ENCODE results near the gene FIGNL1.

Gene FIGNL1

DNA sequence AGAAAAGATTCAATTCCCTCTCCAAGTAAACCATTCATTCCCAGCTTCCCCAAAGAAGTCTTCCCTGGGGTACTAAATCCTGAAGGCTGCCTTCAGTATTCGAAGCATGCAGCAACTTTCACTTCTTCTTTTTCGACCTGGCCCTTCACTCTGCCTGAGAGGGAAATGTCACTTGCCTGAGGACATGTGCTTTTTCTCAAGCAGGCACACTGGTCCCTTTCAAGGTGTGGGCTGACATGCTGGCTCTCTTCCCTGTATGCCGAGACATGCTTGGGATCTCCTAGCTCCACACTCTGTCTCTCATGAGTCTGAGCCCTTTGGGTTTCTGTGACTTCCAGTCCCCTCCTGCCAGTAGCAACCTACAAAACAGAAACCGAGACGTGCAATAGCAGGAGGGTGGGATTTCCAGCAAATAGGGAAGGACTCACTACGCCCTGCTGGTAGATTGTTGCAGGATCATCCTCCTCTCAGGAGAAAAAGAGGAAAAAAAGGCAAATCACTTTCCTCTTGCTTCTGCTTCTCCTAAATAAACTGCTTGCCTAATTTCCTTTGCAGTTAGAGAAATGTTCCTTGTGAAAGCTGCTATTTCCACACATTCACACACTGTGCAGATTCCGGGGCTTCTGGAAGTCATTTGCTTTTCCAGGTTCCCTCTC lies 33.5 kb downstream of the FIGNL1 start:
- no peak overlapping the region for H3K4me3 ChIP-seq (ENCODE audit: control insufficient read depth, low read depth, low read length)
- DNase-seq (ENCODE audit: low read depth): no peak
- TF ChIP-seq, protein P1, sequence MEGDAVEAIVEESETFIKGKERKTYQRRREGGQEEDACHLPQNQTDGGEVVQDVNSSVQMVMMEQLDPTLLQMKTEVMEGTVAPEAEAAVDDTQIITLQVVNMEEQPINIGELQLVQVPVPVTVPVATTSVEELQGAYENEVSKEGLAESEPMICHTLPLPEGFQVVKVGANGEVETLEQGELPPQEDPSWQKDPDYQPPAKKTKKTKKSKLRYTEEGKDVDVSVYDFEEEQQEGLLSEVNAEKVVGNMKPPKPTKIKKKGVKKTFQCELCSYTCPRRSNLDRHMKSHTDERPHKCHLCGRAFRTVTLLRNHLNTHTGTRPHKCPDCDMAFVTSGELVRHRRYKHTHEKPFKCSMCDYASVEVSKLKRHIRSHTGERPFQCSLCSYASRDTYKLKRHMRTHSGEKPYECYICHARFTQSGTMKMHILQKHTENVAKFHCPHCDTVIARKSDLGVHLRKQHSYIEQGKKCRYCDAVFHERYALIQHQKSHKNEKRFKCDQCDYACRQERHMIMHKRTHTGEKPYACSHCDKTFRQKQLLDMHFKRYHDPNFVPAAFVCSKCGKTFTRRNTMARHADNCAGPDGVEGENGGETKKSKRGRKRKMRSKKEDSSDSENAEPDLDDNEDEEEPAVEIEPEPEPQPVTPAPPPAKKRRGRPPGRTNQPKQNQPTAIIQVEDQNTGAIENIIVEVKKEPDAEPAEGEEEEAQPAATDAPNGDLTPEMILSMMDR (IDR thresholded peaks at IDR 0.05; ENCODE audit: control insufficient read depth, insufficient read depth, low read depth, low read length, missing control alignments): no peak

DNA sequence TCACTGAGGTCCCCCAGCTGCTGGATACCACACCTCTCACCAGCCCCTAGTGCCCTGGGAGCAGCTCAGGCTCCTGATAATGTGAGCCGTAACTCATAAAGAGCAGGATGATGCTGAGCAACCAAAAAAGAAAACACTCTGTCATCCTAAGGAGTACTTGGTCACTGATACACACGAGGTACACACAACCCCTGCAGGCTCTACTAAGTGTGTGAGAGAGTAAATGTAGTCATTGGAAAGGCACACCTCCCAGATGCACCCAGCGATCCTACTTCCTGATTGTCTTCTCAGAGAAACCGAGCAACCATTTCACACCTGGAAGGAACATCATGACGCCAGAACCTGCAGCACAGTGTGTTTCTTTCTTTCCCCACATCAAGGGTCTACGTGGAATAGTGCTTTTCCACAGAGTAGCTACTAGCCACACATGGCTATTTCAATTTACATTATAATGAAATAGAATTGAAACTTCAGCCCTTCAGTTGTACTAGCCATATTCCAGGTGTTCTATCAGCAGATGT lies 34.2 kb downstream of the FIGNL1 start:
- DNase-seq (ENCODE audit: low read depth): no peak
- TF ChIP-seq, protein P1 (IDR thresholded peaks at IDR 0.05; ENCODE audit: control insufficient read depth, insufficient read depth, low read depth, low read length, missing control alignments): no peak
- no peak overlapping the region for H3K4me3 ChIP-seq (ENCODE audit: control insufficient read depth, low read depth, low read length)

DNA sequence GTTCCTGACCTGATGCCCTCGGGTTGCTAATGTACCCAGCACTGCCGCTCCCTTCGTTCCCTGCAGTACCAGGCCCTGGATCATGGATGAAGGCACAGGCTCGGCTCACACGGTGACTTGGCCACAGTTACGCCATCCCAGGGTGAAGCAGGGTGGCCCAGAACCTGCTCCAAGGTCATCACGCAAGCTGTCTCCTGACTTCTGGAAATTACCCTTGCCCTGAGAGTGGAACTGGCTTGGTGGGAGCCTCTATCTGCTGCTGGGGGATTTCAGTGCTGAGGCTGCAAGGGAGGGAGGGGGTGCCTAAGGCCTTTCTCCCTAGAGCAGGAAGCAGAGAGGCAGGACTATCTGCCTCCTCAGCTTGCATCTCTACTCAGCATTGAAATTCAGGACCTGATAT lies 36.6 kb downstream of the FIGNL1 start:
- no peak for DNase-seq (ENCODE audit: low read depth)
- TF ChIP-seq, protein P1 (IDR thresholded peaks at IDR 0.05; ENCODE audit: control insufficient read depth, insufficient read depth, low read depth, low read length, missing control alignments): no peak
- H3K4me3 ChIP-seq (ENCODE audit: control insufficient read depth, low read depth, low read length): no peak overlapping the region

DNA sequence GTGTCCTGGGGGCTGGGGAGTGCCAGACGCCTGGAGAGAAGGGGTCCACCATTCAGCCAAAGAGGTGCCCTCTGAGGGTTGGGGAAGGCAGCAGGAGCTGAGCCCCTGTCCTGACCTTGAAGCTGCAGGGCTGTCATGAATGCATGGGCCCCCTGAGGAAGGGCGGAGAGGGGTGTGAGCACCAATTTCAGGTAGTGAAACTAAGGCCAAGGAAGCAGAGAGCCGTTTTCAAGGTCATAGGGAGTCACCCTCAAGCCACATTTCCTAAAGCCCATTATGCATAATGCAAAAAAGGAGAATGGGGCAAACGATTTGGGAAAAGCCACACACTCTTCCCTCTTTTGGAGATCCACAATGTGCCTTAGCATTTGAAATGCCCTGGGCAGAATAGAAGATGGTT lies 37.2 kb downstream of the FIGNL1 start:
- DNase-seq (ENCODE audit: low read depth): no peak
- TF ChIP-seq, protein P1 (IDR thresholded peaks at IDR 0.05; ENCODE audit: control insufficient read depth, insufficient read depth, low read depth, low read length, missing control alignments): no peak
- H3K4me3 ChIP-seq (ENCODE audit: control insufficient read depth, low read depth, low read length): no peak overlapping the region

DNA sequence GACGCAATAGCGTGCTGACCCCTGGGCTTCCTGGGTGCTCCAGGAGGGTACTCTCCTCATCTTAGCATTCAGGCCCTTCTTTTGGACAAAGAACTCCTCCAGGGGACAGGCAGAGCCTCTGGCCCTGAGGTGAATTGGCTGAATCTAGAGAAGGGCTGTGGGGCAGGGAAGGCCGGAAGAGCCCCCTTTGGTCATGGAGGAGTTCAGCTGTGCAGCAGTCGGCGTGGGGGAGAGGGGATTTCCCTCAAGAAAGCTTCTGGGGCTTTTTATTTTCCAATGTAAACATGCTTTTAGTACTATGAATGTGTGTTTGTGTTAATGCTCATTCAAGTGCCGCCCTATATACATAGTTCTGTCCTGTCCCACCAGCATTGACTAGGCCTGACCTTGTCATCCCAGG lies 38.8 kb downstream of the FIGNL1 start:
- no peak overlapping the region for H3K4me3 ChIP-seq (ENCODE audit: control insufficient read depth, low read depth, low read length)
- DNase-seq (ENCODE audit: low read depth): no peak

DNA sequence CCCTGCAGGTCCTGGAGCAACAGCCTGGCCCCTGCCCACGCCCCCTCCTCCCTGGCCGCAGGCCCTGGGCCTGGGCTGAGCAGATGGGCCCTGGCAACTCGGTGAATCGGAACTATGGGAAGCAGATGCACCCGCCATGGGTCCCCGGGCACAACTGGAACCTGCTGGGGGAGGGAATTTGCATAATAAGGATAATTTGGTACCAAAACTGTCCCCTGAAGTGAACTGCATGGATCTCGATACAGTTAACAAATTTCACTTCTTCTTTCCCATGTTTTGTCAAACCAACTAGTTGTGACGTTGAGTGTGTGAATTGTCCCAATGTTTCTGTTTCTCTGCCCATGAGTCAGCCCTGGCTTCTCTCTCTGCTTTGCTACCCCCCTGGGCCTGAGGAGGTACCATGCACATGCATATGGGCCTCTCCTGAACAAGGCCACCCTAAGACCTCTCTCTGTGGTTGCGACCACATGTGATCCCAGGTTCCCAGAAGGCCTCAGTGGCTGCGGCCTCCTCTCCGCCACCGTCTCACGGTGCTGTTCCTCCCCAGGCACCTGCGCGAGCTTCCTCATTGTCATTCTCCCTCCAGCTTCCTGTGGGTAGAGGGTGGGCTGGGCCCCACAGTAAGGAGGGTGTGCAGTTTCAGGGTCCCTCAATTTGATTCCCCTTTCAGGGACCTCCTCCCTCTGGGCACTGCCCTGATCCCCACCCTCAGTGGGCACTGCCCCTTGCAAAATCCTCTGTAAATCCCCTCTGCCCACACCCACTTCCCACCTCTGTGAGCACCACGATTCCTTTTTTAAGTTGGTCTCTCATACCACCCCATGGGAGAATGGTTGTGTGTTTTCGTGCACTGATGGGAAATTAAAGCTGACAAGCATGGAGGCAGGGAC lies 40.0 kb downstream of the FIGNL1 start:
- TF ChIP-seq, protein P1 (IDR thresholded peaks at IDR 0.05; ENCODE audit: control insufficient read depth, insufficient read depth, low read depth, low read length, missing control alignments): no peak
- H3K4me3 ChIP-seq (ENCODE audit: control insufficient read depth, low read depth, low read length): no peak overlapping the region
- DNase-seq (ENCODE audit: low read depth): no peak

More for the DNA sequence above, 38.8 kb downstream of the FIGNL1 start:
- TF ChIP-seq, protein P1 (IDR thresholded peaks at IDR 0.05; ENCODE audit: control insufficient read depth, insufficient read depth, low read depth, low read length, missing control alignments): no peak
